K562 (cell line): Measurements from ENCODE around the gene HOXB5. TPM values are rescaled to one million over a fixed set of nuclear protein-coding genes. Genes with fewer than 3 reads are reported as not detected.

ENCODE experiments used
- CTCFL ChIP-seq: IDR thresholded peaks from 2 replicates; pipeline ENCODE4 v1.6.1; 2011; ENCODE audit warnings: borderline replicate concordance, low read depth, mild to moderate bottlenecking, moderate library complexity, low read length; ENCODE audit not compliant: insufficient read depth, poor library complexity, severe bottlenecking
- GATAD2B ChIP-seq: fragments of 450-650 bp; IDR thresholded peaks from 2 replicates; pipeline ENCODE4 v1.6.1; 2017; ENCODE audit warnings: mild to moderate bottlenecking, borderline replicate concordance
- KLF13 ChIP-seq: fragments of 450-650 bp; IDR thresholded peaks from 2 replicates; pipeline ENCODE4 v1.6.1; 2016; ENCODE audit warnings: missing genetic modification characterization, low read depth, mild to moderate bottlenecking, missing compliant biosample characterization, moderate library complexity, borderline replicate concordance
- MCM2 ChIP-seq: fragments of 450-650 bp; IDR thresholded peaks from 2 replicates; pipeline ENCODE4 v1.6.1; 2017; ENCODE audit warnings: low read depth, mild to moderate bottlenecking
- NCOA1 ChIP-seq: fragments of 450-650 bp; IDR thresholded peaks from 2 replicates; pipeline ENCODE4 v1.6.1; 2016; ENCODE audit warnings: low read depth
- REST ChIP-seq, 2 experiments: fragments of 450-650 bp; formaldehyde crosslinking in 1 of 2; IDR thresholded peaks; 2 replicates each; pipeline versions ENCODE4 v1.4.0 to v1.6.1; 2014 to 2020; ENCODE audit warnings: mild to moderate bottlenecking in 2 of 2, borderline replicate concordance in 1 of 2, low read depth in 1 of 2
- SMARCB1 ChIP-seq: IDR thresholded peaks from 2 replicates; pipeline ENCODE4 v1.6.1; 2011; ENCODE audit warnings: improper control_type of control experiment, low read depth; ENCODE audit not compliant: insufficient read length
- SOX6 ChIP-seq: fragments of 450-650 bp; IDR thresholded peaks from 2 replicates; pipeline ENCODE4 v1.6.1; 2014; ENCODE audit warnings: mild to moderate bottlenecking
- SRSF9 ChIP-seq: fragments of 200-400 bp; formaldehyde crosslinking; IDR thresholded peaks from 2 replicates; pipeline ENCODE4 v1.6.1; 2017; ENCODE audit warnings: low read depth, low read length, borderline replicate concordance
- ZBTB12 ChIP-seq: fragments of 250-450 bp; sonication (Bioruptor Pico); IDR thresholded peaks from 2 replicates; pipeline ENCODE4 v1.4.0; 2020
- ZNF398 ChIP-seq: fragments of 250-450 bp; sonication (Bioruptor Pico); IDR thresholded peaks from 2 replicates; pipeline ENCODE4 v1.8.0; 2021; ENCODE audit warnings: moderate library complexity, mild to moderate bottlenecking, inconsistent platforms
- ZNF79 ChIP-seq: fragments of 250-450 bp; sonication (Bioruptor Pico); IDR thresholded peaks from 2 replicates; pipeline ENCODE4 v1.4.0; 2020; ENCODE audit warnings: low read depth, mild to moderate bottlenecking, moderate library complexity
- ZZZ3 ChIP-seq: fragments of 450-650 bp; IDR thresholded peaks from 2 replicates; pipeline ENCODE4 v1.6.1; 2016; ENCODE audit warnings: antibody characterized with exemption, mild to moderate bottlenecking, moderate library complexity
- polyA plus RNA-seq, 8 experiments: library from polyadenylated mRNA; depleted of rRNA in 4 of 8; stranded (reverse) in 5 of 8; unstranded in 3 of 8; fragments of >200 nt; fragmentation: Nextera tagmentation in 2 of 8; fragmentation: Illumina TruSeq in 1 of 8; extraction: Ambion mirVana in 2 of 8; extraction: Trizol in 1 of 8; gene quantifications; 2 replicates each; pipeline versions ENCODE4 v1.2.1 to v1.2.3, GENCODE V29; 2011 to 2014; ENCODE audit warnings: inconsistent platforms in 1 of 8, missing spikeins in 1 of 8
- total RNA-seq, 7 experiments: library from RNA; depleted of rRNA in 6 of 7; stranded (reverse); fragments of >200 nt in 6 of 7; fragmentation: Illumina TruSeq in 2 of 7; extraction: Trizol in 2 of 7; gene quantifications; 2 replicates each; pipeline versions ENCODE4 v1.2.1 to v1.2.3, GENCODE V29; 2011 to 2021; ENCODE audit warnings: low replicate concordance in 1 of 7

Gene HOXB5
- total and polyA plus RNA-seq, 9 of the 15 experiments (the other 6 are each of a cell fraction or from before 2014, with no cell fraction given), result 0.24 to 2.7 (median 0.65) TPM

- TF ChIP-seq ZBTB12 (CRISPR knock-in tag) (no peak), ZNF398 (no peak), MCM2 (no peak), REST (IDR thresholded peaks at IDR 0.05; ENCODE audit: borderline replicate concordance) (no peak), REST (CRISPR knock-in tag; IDR thresholded peaks at IDR 0.05; ENCODE audit: low read depth) (no peak), SRSF9 (no peak), GATAD2B (no peak), SOX6 (no peak), ZZZ3 (no peak), ZNF79 (CRISPR knock-in tag) (no peak), NCOA1 (no peak), KLF13 (tag) (no peak), CTCFL (no peak), SMARCB1 (no peak)
Observed at GRCh38 chr17:48631693-48632578, 38.4 kb upstream of the HOXB5 start (continued).
